Activated CD4-positive, alpha-beta T cell treated with anti-CD3 and anti-CD28 coated beads for 4 hours (primary cell): ENCODE measurements around the gene EME1.
"Not testable (repeated sequence)": the region's sequence is repeated elsewhere in the genome, so short reads cannot be mapped to it uniquely, and the experiment has no call there.

Experiments
- DNase-seq, 2 donors: peaks; one replicate each; pipeline ENCODE4 v3.0.0-alpha.2; 2020

EME1 gene

DNA sequence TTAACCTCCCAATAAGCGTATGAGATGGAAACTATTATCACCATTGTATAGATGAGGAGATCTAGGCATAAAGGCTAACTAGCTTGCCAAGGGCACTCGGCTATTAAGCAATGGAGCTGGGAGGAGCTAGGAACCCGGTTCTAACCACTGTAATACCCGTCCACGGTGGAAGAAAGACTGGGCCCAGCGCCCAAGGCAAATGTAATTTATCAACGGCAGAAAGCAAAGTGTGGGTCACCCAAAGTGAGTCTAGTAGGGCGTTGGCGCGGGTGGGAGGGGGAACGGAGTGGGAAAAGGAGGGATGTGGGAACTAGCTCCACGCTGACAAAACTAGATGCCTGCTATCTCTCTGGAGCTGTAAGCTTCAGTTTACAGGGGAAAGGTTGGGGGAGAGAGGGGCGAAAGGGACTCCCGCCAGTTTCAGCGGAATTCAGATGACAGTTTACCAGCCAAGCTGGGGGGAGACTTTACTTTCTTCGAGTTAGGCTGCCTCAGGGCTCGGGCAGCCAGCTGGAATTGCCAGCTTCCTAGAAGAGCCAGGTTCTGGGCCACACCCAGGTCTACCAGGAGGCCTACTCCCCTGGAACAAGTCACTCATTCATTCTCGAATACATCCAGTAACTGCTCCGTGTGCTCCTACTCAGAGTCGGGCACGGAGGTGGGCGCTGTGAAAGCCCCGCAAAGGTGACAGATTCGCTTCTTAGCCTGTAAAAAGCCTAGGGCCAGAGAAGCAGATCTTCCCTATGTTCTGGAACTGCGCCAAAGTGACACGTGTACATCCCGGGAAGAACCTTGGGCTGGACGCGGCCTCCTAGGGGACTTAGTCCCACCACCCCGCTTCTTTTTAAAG lies 23.5 kb downstream of the EME1 start:
- peak; percentile 12 to 16 for DNase-seq

DNA sequence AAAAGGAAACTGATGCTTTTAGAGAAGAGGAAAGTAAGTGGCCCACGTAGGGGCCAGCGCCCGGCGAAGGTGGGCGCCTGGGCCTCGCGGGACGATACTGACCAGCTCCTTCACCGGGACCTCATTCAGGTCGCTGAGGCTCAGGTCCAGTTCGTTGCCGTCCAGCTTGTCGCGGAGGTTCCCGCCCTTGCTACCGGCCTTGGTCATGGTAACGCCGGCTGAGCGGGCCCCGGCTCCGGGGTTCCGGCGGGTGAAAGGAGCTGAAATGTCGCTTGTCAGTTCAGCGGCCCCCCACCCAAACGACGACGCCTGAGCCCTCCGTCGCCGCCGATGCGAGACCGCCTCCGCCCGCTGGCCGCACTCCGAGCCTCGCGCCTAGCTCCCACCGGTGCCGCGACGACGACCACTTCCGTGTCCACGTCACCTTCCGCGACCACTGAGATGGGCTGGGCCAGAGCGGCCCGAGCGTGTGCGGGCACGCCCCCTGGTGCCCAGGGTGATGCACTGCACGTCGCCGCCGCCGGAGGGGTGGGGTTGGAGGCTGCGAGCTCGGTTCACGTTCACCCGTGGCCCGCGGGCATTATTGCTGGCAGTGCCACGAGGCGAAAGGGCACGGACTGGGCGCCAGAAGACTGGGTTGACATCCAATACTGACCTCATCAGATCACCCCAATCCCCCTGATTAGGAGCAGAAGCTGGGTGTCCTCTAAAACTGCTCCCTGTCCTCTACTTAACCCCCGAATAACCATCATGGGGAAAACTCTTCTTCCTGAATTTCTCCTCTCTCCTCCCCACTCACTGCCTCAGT lies 24.3 kb downstream of the EME1 start, which contains the start of gene LRRC59:
TSS of gene LRRC59 (minus strand) at position 413 of the 808 bp plus-strand sequence. CDS start at position 207, 206 bp downstream.
- peak; percentile 88 to 94 for DNase-seq

DNA sequence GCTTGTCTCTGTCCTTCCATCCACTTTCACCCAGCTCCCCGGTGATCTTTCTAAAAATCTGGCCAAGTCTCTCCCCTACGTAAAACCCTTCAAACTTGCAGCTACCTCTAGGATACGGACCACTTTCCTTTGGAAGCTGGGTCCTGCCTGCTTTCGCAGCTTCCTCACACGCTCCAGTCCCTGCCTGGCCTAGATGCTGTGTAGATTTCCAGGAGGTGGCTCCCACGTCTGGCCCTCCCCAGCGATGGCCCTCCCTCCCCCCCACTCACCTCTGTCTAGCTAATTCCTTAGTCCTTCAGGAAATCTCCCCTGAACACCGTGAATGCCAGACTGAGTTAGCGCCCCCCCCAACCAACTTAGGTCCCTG lies 24.9 kb downstream of the EME1 start:
- DNase-seq, result no peak

DNA sequence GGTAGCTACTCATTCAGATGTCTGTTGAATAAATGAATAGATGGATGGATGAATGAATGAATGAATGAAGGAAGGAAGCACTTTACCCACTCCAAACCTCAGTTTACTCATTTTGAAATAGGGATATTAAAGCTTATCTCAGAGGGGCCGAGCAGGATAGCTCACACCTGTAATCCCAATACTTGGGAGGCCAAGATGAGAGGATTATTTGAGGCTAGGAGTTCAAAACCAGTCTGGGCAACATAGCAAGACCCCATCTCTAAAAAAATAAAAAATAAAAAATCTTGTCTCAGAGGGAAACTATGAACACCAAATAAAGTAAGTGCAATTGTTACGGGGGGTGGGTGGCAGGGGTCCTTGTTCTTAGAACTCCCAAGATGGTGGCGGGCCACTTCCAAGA lies 25.6 kb downstream of the EME1 start:
- not testable (repeated sequence) for DNase-seq

DNA sequence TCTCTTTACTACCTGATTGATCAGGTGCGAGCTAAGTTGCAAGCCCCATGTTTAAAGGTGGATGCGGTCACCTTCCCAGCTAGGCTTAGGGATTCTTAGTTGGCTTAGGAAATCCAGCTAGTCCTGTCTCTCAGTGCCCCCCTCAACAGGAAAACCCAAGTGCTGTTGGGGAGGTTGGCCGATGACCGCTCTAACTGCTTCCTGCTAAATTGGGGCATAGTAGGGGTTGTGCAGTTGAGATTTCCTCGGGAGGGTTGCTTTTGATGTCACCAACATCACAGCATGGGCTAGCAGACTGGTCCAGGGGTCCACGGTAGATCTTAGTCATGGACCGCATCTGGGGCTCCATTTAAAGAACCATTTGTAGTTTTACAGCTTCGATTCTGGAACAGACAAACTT lies 26.6 kb downstream of the EME1 start:
- not testable (repeated sequence) for DNase-seq

DNA sequence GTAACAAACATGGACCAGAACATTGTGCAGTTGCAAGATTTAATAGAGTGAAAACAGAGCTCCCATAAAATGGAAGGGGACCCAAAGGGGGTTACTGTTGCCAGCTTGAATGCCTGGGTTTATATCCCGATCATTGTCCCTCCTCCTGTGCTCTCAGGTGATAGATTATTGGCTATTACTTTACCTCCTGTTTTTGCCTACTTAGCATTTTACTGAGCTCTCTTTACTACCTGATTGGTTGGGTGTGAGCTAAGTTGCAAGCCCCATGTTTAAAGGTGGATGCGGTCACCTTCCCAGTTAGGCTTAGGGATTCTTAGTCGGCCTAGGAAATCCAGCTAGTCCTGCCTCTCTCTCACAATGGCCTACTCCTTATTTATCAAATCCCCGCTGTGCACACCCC lies 32.3 kb downstream of the EME1 start:
- DNase-seq, result not testable (repeated sequence)

DNA sequence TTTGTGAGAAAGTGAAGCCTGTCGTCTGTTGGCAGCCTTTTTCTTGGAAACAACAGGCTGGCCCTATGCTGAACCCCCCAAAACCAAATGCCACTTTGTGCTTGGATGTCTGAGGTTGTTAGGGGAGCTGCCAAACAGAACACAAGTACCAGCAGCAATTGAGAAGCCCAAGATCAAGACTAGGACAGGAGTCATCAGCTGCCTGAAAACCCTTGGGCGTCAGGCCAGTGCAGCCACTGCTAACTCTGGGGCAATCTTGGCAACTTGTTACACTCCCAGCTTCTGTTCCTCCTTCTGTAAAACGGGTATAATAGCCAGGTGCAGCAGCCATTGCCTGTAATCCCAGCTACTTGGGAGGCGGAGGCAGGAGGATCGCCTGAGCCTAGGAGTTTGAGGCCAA lies 33.5 kb downstream of the EME1 start:
- no peak for DNase-seq

DNA sequence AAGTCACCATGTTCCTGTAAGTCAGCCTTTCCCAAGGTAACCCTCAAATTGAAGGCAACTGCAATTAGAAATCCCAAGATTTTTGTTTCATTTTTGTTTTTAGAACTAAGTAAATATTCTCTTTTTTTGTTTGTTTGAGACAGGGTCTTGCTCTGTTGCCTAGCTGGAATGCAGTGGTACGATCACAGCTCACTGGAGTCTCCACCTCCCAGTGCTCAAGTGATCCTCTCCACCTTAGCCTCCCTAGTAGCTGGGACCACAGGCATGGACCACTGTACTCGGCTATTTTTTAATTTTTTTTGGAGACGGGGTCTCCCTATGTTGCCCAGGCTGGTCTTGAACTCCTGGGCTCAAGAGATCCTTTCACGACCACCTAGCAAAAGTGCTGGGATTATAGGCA lies 34.9 kb downstream of the EME1 start:
- no peak for DNase-seq

DNA sequence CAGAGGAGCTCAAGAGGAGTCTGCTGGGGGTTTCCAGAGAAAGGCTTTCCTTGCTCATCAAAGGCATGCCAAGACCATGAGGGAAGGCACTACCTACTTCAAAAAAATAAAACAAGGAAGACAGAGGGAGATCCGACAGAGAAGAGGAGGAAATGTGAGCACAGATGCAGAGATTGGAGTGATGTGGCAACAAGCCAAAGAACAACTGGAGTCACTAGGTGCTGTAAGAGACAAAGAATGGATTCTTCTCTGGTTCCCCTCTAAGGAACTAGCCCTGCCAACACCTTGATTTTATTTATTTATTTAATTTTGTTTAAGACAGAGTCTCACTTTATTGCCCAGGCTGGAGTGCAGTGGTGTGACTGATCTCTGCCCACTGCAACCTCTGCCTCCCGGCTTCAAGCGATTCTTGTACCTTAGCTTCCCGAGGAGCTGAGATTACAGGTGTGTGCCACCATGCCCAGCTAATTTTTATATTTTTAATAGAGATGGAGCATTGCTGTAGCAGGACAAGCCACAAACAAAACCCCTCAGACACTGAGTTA lies 39.2 kb downstream of the EME1 start:
- DNase-seq, result no peak

DNA sequence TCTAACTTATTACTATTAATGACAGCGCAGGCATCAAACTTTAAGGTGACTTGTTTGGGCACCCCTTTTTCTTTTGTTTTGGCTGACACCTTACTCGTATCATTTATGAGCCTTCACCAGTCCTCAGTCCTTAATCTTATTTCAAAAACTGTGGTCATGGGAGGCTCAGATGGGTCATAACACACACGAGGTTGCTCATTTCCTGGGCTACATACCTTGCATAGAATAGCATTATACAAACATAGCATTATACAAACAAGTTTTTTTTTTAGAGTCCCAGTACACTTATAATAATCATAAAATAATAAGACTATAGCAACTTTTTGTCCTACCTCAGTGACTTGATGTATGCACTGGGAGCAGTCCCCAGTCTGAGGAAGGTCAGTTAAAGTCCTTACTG lies 41.8 kb downstream of the EME1 start:
- DNase-seq, result no peak

DNA sequence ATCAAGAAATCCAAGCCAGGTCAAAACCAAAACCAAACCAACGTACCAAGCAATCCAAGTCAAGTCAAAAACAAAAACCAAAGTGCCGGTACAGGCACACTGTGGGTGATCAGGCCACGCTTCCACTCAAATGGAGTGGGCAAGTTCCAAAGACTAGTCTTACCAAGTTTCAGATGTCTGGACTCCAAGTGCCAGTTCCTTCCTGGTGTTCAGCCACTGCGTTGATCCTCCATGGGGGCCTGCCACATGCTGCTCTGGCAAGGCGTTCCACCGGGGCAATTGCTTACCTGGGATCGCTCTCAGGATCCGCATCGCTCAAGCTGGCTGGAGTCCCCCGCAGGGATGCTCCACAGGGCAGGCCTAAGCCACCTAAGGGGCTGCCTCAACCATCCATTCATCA lies 46.5 kb downstream of the EME1 start:
- not testable (repeated sequence) for DNase-seq

DNA sequence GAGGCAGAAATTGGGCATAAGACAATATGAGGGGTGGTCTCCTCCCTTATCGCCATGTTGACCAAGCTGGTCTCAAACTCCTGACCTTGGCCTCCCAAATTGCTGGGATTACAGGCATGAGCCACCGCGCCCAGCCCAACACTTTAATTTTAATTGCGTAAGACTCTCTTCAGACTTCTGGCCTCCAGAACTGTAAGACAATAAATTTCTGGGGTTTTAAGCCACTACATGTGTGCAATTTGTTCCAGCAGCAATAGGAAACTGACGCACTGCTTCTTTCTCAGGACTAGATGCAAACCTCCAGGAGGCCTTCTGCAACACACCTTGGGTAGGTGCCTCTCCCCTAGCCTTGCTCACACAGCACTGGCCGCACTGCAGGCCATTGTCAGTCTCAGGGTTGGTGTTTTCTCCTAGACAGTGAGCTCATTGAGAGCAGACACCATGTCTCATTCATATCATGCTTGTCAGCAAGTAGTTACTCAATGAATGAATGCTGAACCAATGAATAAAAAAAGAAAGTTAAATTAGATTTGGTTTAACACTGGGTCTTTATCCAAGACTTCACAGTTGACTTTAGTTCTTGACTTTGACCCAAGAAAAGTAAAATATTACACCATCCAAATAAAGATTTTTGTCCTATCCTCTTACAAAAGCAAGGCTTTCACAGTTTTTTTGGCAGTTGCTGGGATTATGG lies 47.5 kb downstream of the EME1 start:
- no peak for DNase-seq

DNA sequence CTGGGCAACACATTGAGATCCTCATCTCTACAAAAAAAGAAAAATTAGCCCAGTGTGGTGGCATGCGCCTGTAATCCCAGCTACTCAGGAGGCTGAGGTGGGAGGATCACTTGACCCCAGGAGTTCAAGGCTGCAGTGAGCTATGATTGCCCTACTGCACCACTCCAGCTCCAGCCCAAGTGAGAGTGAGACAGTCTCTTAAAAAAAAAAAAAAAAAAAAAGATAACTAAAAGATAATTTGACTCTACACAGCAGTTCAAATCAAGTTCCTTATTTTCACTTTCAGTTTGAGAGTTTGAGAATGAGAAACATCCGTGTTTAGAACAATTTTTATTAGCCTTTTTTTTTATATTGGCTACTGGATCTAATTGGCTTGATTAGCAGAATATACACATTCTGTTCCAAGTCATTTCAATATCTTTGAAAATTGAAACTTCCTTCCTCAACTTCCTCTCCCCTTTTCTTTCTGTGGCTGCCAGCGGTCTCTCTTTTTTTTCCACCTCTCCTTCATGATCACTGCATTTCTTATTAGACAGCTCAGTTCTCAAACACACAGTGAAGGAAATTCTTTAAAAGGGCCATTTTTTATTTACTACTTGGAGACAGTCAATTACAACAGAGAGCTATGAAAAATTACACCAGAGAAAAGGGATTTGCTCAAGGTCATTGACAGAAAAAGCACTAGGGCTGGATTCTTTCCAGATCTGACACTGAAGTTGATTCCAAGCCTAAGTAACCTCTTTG lies 48.5 kb downstream of the EME1 start:
- no peak for DNase-seq

DNA sequence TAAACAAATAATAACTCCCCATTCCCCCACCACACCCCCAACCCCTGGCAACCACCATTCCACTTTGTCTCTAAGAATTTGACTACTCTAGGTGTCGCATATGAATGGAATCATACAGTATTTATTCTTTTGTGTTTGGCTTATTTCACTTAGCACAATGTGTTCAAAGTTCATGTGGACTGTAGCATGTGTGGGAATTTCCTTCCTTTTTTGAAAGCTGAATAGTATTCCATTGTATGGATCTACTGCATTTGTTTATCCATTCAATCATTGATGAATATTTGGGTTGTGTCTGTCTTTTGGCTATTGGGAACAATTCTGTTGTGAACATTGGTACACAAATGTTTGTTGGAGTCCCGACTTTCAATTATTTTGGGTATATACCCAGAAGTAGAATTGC lies 49.7 kb downstream of the EME1 start:
- no peak for DNase-seq

DNA sequence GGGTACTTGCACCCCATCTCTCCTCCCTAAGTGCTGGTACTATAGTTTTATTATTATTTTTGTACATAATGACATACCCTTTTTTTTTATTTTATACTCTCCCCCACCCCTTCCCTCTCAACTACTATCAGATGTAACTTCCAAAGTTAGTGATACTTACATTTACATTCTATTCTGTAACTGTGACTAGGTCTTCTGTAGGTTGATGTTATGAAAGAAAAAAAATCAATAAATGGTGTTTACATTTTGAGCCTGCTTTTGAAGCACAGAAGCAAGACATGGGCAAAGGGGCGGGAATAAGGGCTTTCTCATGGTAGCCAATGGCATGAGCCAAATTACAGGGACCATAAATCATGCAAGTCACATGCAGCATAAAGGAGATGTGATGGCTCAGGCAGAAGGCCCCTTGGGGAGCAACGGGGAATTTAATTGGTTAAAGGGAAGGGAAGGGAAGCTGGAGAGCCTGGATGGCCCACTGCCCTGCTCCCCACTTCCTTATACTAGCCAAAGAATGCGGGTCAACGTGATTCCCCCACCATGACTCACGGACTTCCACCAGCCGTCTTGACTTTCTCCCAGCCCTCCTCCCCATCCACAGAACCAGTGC lies 50.6 kb downstream of the EME1 start:
- no peak for DNase-seq

DNA sequence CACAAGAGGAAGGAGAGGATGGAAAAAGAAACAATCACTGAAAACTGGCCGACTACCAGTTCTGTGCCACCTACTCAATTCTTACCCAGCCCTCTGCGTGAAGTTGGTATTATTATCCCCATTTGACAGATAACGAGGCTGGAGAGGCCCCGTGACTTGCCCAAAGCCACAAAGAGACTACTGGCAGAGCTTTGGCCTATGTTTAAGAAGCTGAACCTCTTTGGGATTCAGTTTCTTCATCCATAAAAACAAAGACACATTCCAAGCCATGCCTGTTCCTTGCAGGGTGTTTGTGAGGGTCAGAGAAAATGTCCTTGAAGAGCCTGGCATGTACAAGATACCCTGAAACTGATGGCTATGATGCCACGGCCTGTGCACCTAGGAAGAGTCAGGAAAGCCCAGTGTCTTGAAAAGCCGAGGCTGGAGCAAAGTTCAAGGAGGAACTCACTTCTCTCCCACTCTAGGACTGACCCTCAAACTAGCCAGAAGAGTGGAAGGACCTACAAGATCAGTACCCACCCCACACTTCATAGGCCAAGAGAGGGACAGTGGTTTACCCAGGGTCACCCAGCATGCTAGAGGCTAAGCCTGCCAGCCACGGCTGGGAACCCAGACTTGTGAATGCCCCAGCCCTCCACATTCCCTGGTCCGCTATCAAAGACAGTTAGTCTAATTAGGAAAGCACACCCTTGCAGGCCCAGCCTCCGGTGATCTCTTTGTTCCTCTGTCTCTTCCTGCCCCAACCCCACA lies 51.4 kb downstream of the EME1 start:
- DNase-seq, result no peak

DNA sequence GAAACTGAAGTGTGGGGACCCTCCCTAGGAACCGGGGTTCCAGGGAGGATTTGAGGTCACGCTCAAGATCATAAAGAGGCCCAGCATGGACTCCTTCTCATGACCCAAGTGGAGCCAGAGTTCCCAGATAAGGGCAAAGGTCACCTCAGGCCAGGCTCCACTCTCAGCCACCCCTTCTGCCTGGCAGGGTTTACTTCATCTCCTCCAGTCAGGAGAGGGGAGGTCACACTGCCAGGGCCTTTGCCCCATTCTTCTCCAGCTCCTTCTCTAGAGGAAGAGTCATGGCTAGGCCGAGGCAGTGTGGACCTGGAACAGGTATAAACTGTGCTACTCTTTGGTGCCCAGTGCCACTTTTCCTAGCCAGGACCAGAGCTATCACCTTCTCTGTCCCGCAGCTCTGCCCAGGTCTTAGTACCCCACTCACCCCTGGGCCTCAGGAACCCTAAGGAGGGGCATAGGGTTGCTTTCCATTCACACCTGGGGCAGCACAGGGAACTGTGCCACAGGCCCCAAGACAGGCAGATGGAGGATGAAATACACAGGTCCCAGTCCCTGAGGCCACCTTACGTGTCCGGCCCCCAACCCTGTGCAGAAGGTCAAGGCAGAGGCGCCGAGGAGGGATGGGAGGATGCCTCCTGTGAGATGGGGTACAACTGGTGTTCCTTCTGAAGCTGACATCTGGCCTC lies 52.1 kb downstream of the EME1 start:
- DNase-seq, result no peak

DNA sequence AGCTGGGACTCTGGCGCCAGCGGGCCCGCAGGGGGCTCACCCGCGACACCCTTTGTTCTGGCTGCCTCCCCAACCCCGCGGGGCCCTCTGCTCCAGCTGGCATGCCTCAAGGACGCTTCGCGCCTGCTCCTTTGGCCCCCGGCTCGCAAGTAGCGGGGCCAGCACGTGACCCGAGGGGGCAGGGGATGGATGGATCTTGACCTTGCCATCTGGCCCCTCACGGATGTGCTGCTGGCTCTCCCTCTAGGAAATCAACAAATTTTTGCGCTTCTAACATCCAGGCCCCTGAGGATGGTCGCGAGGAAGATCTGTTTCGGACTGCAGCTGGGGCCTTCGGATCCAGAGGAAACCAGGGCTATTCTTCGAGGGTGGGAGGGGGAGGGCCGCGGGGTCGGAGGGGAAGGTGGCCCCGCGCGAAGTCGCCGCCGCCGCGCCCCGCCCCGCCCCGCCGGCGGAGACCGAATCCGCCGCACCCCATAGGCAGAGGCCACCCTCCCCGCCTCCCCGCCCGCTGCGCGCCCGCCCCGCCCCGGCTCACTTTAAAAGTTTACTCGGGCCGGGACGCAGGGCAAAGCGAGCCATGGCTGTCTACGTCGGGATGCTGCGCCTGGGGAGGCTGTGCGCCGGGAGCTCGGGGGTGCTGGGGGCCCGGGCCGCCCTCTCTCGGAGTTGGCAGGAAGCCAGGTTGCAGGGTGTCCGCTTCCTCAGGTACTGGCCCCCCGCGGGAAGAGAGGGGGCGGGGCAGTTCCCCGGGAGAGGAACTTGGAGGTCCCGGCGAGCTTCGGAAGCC lies 52.8 kb downstream of the EME1 start, which contains the start of gene ACSF2:
TSS of gene ACSF2 (plus strand) at position 537 of the 790 bp plus-strand sequence. CDS start at position 581, 44 bp downstream.
- DNase-seq, result peak; percentile 58 to 62

DNA sequence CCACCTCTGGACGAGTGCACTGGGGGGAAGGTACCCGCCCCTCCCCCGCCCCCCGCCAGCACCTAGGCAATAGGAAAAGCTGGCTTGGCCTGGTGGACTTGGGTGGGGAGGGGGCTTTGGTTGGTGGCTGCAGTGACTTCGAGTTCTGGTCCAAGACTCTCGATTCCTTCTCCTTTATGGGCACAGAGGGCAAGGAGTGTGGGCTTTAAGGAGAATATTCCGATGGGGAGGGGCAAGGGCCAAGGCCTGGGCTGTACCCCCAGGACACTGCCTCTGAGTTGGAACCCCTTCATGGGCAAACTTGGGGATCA lies 53.4 kb downstream of the EME1 start:
- no peak for DNase-seq
